Peyer's patch (tissue), 4 donors: Measurements from ENCODE around the gene KL.

ENCODE experiments used
- CTCF ChIP-seq, 6 experiments: fragments of 450-650 bp in 4 of 6; fragments of 200-600 bp in 2 of 6; sonication (generic) in 1 of 6; IDR thresholded peaks; one replicate each; pipeline ENCODE4 v1.5.1; 2017 to 2019; ENCODE audit warnings: antibody characterized with exemption in 6 of 6, mild to moderate bottlenecking in 3 of 6, moderate library complexity in 1 of 6
- POLR2A ChIP-seq, 2 donors: fragments of 450-650 bp; IDR thresholded peaks; one replicate each; pipeline ENCODE4 v1.5.1; 2017; ENCODE audit warnings: antibody characterized with exemption in 2 of 2, mild to moderate bottlenecking in 2 of 2, moderate library complexity in 2 of 2

- TF ChIP-seq CTCF (IDR thresholded peaks at IDR 0.05): no peak
- no peak for TF ChIP-seq POLR2A (IDR thresholded peaks at IDR 0.05)
Measured at GRCh38 chr13:32976056-32976805, 40.0 kb upstream of the KL start.
